Mucosa of rectum (tissue), 2 donors: Measurements from ENCODE around the gene ICOSLG.

Experiments used
- H3K27ac ChIP-seq, 2 donors: one replicate each; pipeline ENCODE4 v1.7.0; 2013; ENCODE audit warnings: inconsistent platforms in 2 of 2, low read depth in 2 of 2, low read length in 2 of 2
- H3K27me3 ChIP-seq, 2 donors: one replicate each; pipeline ENCODE4 v1.7.0; 2013; ENCODE audit warnings: low read length in 2 of 2; ENCODE audit not compliant: control insufficient read depth in 2 of 2, insufficient read depth in 2 of 2
- H3K36me3 ChIP-seq, 2 donors: one replicate each; pipeline ENCODE4 v1.7.0; 2013; ENCODE audit warnings: low read length in 2 of 2; ENCODE audit not compliant: control insufficient read depth in 2 of 2, insufficient read depth in 2 of 2
- H3K4me1 ChIP-seq, 2 donors: one replicate each; pipeline ENCODE4 v1.7.0; 2013; ENCODE audit warnings: low read length in 2 of 2, mild to moderate bottlenecking in 1 of 2; ENCODE audit not compliant: control insufficient read depth in 2 of 2, insufficient read depth in 2 of 2
- H3K4me3 ChIP-seq, 2 donors: one replicate each; pipeline ENCODE4 v1.7.0; 2013; ENCODE audit warnings: low read length in 2 of 2
- H3K9ac ChIP-seq, 2 donors: one replicate each; pipeline ENCODE4 v1.7.0; 2013; ENCODE audit warnings: low read length in 2 of 2, low read depth in 1 of 2, mild to moderate bottlenecking in 1 of 2
- H3K9me3 ChIP-seq, 2 donors: one replicate each; pipeline ENCODE4 v1.7.0; 2013; ENCODE audit warnings: low read length in 2 of 2; ENCODE audit not compliant: control insufficient read depth in 2 of 2
- donor health status: healthy.
- donor health status: Normal muscosa, but diverticular disease.

The ICOSLG gene

DNA sequence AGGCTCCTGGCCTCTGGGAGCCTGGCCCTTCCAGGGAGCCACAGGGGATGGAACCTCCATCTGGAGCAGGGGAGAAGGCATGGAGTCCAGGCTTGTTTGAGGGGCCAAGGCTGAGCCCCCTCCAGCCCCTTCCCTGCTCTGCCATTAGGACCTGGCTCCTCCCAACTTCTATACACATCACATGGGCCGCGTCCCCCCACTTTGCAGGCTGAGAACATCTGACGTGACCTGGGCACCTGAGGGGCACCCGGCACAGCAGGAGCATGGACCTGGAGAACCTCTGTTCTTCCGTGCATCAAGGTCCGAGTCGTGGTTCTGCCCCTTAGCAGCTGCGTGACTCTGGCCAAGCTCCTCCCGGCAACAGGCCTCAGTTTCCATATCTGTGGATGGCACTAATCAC lies 41.1 kb upstream of the ICOSLG start:
- H3K27ac ChIP-seq = no peak overlapping the region
- no peaks in the 10 kb centered on the region for H3K27me3 ChIP-seq
- no peaks in the 10 kb centered on the region for H3K4me1 ChIP-seq
- no peaks in the 10 kb centered on the region for H3K9me3 ChIP-seq
- no peak overlapping the region for H3K4me3 ChIP-seq
- H3K9ac ChIP-seq = no peak overlapping the region
- H3K36me3 ChIP-seq = no peaks in the 10 kb centered on the region

- H3K9me3 ChIP-seq = no peaks in the 10 kb centered on the region
- H3K9ac ChIP-seq = no peak overlapping the region
- no peaks in the 10 kb centered on the region for H3K4me1 ChIP-seq
- no peaks in the 10 kb centered on the region for H3K36me3 ChIP-seq
- H3K27ac ChIP-seq = no peak overlapping the region
- no peak overlapping the region for H3K4me3 ChIP-seq
- no peaks in the 10 kb centered on the region for H3K27me3 ChIP-seq
Measured at GRCh38 chr21:44279354-44280260, 38.9 kb upstream of the ICOSLG start.

- H3K4me1 ChIP-seq = no peaks in the 10 kb centered on the region
- no peak overlapping the region for H3K9ac ChIP-seq
- no peak overlapping the region for H3K4me3 ChIP-seq
- no peaks in the 10 kb centered on the region for H3K9me3 ChIP-seq
- no peak overlapping the region for H3K27ac ChIP-seq
- no peaks in the 10 kb centered on the region for H3K27me3 ChIP-seq
- H3K36me3 ChIP-seq = no peaks in the 10 kb centered on the region
Measured at GRCh38 chr21:44275041-44275440, 34.3 kb upstream of the ICOSLG start.

DNA sequence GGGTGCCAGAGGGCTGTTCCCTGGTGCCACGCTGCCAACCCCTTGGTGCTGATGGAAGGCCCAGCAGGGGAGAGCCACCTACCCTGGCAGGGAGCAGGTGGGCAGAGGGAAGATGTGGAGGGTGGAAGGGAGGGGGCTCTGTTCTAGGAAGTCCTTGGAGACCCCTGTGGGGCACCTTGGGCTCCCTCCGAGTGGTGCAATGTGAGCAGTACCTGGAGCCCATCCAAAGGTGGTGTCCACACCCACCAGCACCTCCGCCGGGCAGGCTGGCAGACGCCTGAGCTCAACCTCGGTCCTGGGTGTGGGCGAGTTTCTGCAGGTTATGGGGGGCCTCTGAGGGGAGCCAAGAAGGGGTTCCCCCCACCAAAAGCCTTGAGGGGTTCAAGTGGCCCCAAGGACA lies 32.3 kb upstream of the ICOSLG start:
- no peaks in the 10 kb centered on the region for H3K4me1 ChIP-seq
- H3K27me3 ChIP-seq = no peaks in the 10 kb centered on the region
- H3K9me3 ChIP-seq = no peaks in the 10 kb centered on the region
- no peak overlapping the region for H3K9ac ChIP-seq
- no peak overlapping the region for H3K27ac ChIP-seq
- no peak overlapping the region for H3K4me3 ChIP-seq
- H3K36me3 ChIP-seq = no peaks in the 10 kb centered on the region

GRCh38 chr21:44272284-44272858 lies 31.6 kb upstream of the ICOSLG start:
- Histone ChIP-seq H3K4me3 (no peak overlapping the region), H3K9me3 (no peaks in the 10 kb centered on the region), H3K27ac (no peak overlapping the region), H3K27me3 (no peaks in the 10 kb centered on the region), H3K36me3 (no peaks in the 10 kb centered on the region), H3K9ac (no peak overlapping the region), H3K4me1 (no peaks in the 10 kb centered on the region)

- no peak overlapping the region for H3K27ac ChIP-seq
- H3K9me3 ChIP-seq = no peaks in the 10 kb centered on the region
- H3K4me1 ChIP-seq = no peaks in the 10 kb centered on the region
- no peaks in the 10 kb centered on the region for H3K36me3 ChIP-seq
- H3K9ac ChIP-seq = no peak overlapping the region
- no peaks in the 10 kb centered on the region for H3K27me3 ChIP-seq
- no peak overlapping the region for H3K4me3 ChIP-seq
Measured at GRCh38 chr21:44271558-44272283, 31.0 kb upstream of the ICOSLG start.

DNA sequence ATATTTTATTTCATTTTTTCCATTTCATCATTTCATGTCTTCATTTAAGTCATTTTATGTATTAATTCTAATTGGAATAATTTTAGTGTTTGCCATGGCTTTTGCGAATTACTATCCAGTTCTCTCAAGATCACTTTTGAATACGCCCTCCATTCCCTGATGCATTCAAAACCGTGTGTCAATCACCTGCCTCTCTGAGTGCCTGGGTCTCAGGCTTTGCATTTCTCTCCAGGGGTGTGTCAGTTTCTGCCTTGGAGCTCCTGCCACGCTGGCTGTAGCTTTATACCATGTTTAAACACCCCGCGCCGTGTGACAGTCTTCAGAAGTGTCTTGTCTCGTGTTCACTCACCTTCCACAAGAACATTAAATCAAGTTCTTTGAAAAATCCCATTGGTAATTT lies 28.3 kb upstream of the ICOSLG start:
- Histone ChIP-seq H3K27me3 (no peaks in the 10 kb centered on the region), H3K9me3 (no peaks in the 10 kb centered on the region), H3K4me3 (no peak overlapping the region), H3K36me3 (no peaks in the 10 kb centered on the region), H3K27ac (no peak overlapping the region), H3K9ac (no peak overlapping the region), H3K4me1 (no peaks in the 10 kb centered on the region)

- Histone ChIP-seq H3K9me3 (no peaks in the 10 kb centered on the region), H3K27me3 (no peaks in the 10 kb centered on the region), H3K36me3 (no peaks in the 10 kb centered on the region), H3K27ac (no peak overlapping the region), H3K4me1 (no peaks in the 10 kb centered on the region), H3K4me3 (no peak overlapping the region), H3K9ac (no peak overlapping the region)
Measured at GRCh38 chr21:44267655-44268142, 27.0 kb upstream of the ICOSLG start.

- Histone ChIP-seq H3K4me3 (no peak overlapping the region), H3K4me1 (no peaks in the 10 kb centered on the region), H3K9ac (no peak overlapping the region)
Measured at GRCh38 chr21:44265734-44266270, 25.1 kb upstream of the ICOSLG start.

GRCh38 chr21:44263768-44264167 lies 23.0 kb upstream of the ICOSLG start:
- H3K9me3 ChIP-seq = no peaks in the 10 kb centered on the region
- no peak overlapping the region for H3K27ac ChIP-seq
- H3K9ac ChIP-seq = no peak overlapping the region
- H3K4me3 ChIP-seq = no peak overlapping the region
- no peaks in the 10 kb centered on the region for H3K27me3 ChIP-seq
- H3K4me1 ChIP-seq = no peaks in the 10 kb centered on the region
- no peaks in the 10 kb centered on the region for H3K36me3 ChIP-seq

More at GRCh38 chr21:44265734-44266270, 25.1 kb upstream of the ICOSLG start:
- H3K27me3 ChIP-seq = no peaks in the 10 kb centered on the region
- no peaks in the 10 kb centered on the region for H3K36me3 ChIP-seq
- no peaks in the 10 kb centered on the region for H3K9me3 ChIP-seq
- H3K27ac ChIP-seq = no peak overlapping the region
